ENCODE measurements around the gene MVB12B. TPM values are rescaled to one million over a fixed set of nuclear protein-coding genes. Genes with fewer than 3 reads are reported as not detected.

The MVB12B gene
- total and polyA plus RNA-seq, 2 of the 4 experiments (the other 2 are of a cell fraction), result 2.0 to 4.0 TPM

DNA sequence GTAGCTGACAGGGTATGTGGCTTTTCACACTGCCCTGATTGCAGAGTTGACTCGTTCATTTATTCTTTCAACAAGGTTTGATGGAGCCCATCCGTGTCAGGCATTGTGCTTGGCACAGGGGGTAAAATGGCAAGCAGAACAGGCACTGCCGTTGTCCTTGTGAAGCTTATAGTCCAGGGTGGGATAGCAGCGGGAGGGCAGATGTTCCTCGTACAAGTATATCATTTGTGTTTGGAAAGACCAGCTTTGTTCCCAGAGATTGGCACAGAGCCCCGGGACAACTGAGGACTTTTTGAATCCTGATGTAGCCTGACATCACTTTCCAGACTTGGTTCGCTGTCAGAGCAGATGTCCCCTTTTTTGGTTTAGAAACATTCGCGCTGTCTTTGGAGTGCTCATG, 50.9 kb downstream of the MVB12B start:
- Histone ChIP-seq H3K18ac (ENCODE audit: low read depth, low read length) (no peak overlapping the region), H3K36me3 (ENCODE audit: control insufficient read depth, insufficient read depth, low read length) (no peaks in the 10 kb centered on the region), H3K27ac (ENCODE audit: insufficient read depth, low read length) (no peak overlapping the region), H3K9me3 (ENCODE audit: control insufficient read depth, insufficient read depth, low read length) (no peaks in the 10 kb centered on the region), H3K14ac (replicated peaks; ENCODE audit: low read depth, low read length) (no peak overlapping the region), H4K91ac (ENCODE audit: insufficient read depth, low read depth, low read length) (no peak overlapping the region), H2BK15ac (ENCODE audit: low read depth, low read length) (no peak overlapping the region), H3K56ac (ENCODE audit: extremely low read depth, insufficient read depth, low read length) (no peak overlapping the region), H2BK5ac (ENCODE audit: low read depth, low read length, poor library complexity, severe bottlenecking) (no peak overlapping the region), H3K4ac (ENCODE audit: low read depth, low read length) (no peak overlapping the region), H4K5ac (ENCODE audit: low read depth, low read length) (no peak overlapping the region), H3K23ac (ENCODE audit: low read depth, low read length) (no peak overlapping the region), H3K4me3 (ENCODE audit: insufficient read depth, low read depth, low read length) (no peak overlapping the region), H3K79me1 (ENCODE audit: low read depth in 1 of 2, low read length in 2 of 2) (0 out of 4 replicates have a peak, but pooled peaks cover 0 to 11% of the 10 kb centered on the region in 2 experiments), H4K20me1 (ENCODE audit: insufficient read depth, low read length) (no peaks in the 10 kb centered on the region), H2BK20ac (ENCODE audit: low read depth, low read length) (no peak overlapping the region), H3K4me2 (ENCODE audit: low read depth, low read length) (no peak overlapping the region), H4K8ac (ENCODE audit: low read depth in 2 of 2, low read length in 2 of 2) (no peak overlapping the region), H2AK9ac (replicated peaks; ENCODE audit: low read depth, low read length, poor library complexity) (no peak overlapping the region), H3K4me1 (ENCODE audit: control insufficient read depth, insufficient read depth, low read length) (peaks cover 13% of the 10 kb centered on the region), H2AK5ac (ENCODE audit: low read depth, low read length) (no peak overlapping the region), H2AFZ (replicated peaks; ENCODE audit: low read length, poor library complexity) (no peak overlapping the region), H3K9ac (ENCODE audit: low read depth, low read length) (no peak overlapping the region), H2BK120ac (ENCODE audit: low read depth, low read length) (no peak overlapping the region), H3K27me3 (ENCODE audit: control insufficient read depth, insufficient read depth, low read length) (no peaks in the 10 kb centered on the region), H3K9me1 (ENCODE audit: insufficient read depth, low read length) (peaks cover 5% of the 10 kb centered on the region; the same call in 1 of the 2 replicates)
- ATAC-seq (ENCODE audit: low read depth) (no peak), DNase-seq (no peak)
- dilution Hi-C loops (cut with HindIII; ENCODE audit: low sequenced_read_pairs, unreplicated experiment), result no loop called here
- ChIA-PET POLR2A (ENCODE audit: unreplicated experiment) (no interaction called here), CTCF (no interaction called here)
- TF ChIP-seq POLR2A (IDR thresholded peaks at IDR 0.05; ENCODE audit: low read depth, low read length) (no peak), MAZ (IDR thresholded peaks at IDR 0.05; ENCODE audit: borderline replicate concordance, low read depth, low read length) (no peak), CHD1 (IDR thresholded peaks at IDR 0.05; ENCODE audit: low read depth, low read length) (no peak), RCOR1 (IDR thresholded peaks at IDR 0.05; ENCODE audit: insufficient replicate concordance, low read length) (no peak), BHLHE40 (IDR thresholded peaks at IDR 0.05; ENCODE audit: low read depth, low read length) (no peak), MAFK (IDR thresholded peaks at IDR 0.05; ENCODE audit: low read depth, low read length) (no peak), FOS (IDR thresholded peaks at IDR 0.05; ENCODE audit: low read depth, low read length) (no peak), RFX5 (IDR thresholded peaks at IDR 0.05; ENCODE audit: low read depth, low read length) (no peak), CEBPB (IDR thresholded peaks at IDR 0.05; ENCODE audit: low read depth, low read length) (no peak), NFE2L2 (IDR thresholded peaks at IDR 0.05; ENCODE audit: low read depth, low read length) (no peak), MXI1 (IDR thresholded peaks at IDR 0.05; ENCODE audit: borderline replicate concordance, low read depth, low read length) (no peak), SMC3 (IDR thresholded peaks at IDR 0.05; ENCODE audit: low read depth, low read length) (no peak), RAD21 (IDR thresholded peaks at IDR 0.05; ENCODE audit: low read length) (no peak)
- TF ChIP-seq, protein P1, sequence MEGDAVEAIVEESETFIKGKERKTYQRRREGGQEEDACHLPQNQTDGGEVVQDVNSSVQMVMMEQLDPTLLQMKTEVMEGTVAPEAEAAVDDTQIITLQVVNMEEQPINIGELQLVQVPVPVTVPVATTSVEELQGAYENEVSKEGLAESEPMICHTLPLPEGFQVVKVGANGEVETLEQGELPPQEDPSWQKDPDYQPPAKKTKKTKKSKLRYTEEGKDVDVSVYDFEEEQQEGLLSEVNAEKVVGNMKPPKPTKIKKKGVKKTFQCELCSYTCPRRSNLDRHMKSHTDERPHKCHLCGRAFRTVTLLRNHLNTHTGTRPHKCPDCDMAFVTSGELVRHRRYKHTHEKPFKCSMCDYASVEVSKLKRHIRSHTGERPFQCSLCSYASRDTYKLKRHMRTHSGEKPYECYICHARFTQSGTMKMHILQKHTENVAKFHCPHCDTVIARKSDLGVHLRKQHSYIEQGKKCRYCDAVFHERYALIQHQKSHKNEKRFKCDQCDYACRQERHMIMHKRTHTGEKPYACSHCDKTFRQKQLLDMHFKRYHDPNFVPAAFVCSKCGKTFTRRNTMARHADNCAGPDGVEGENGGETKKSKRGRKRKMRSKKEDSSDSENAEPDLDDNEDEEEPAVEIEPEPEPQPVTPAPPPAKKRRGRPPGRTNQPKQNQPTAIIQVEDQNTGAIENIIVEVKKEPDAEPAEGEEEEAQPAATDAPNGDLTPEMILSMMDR (conservative IDR thresholded peaks at IDR 0.05; ENCODE audit: low read depth, low read length), result no peak
- TF ChIP-seq, protein P2, sequence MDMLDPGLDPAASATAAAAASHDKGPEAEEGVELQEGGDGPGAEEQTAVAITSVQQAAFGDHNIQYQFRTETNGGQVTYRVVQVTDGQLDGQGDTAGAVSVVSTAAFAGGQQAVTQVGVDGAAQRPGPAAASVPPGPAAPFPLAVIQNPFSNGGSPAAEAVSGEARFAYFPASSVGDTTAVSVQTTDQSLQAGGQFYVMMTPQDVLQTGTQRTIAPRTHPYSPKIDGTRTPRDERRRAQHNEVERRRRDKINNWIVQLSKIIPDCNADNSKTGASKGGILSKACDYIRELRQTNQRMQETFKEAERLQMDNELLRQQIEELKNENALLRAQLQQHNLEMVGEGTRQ (IDR thresholded peaks at IDR 0.05; ENCODE audit: low read depth, low read length), result no peak
- TF ChIP-seq, protein P3, sequence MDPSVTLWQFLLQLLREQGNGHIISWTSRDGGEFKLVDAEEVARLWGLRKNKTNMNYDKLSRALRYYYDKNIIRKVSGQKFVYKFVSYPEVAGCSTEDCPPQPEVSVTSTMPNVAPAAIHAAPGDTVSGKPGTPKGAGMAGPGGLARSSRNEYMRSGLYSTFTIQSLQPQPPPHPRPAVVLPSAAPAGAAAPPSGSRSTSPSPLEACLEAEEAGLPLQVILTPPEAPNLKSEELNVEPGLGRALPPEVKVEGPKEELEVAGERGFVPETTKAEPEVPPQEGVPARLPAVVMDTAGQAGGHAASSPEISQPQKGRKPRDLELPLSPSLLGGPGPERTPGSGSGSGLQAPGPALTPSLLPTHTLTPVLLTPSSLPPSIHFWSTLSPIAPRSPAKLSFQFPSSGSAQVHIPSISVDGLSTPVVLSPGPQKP (IDR thresholded peaks at IDR 0.05; ENCODE audit: borderline replicate concordance, low read depth, low read length), result no peak
- intact Hi-C loops (cut with micrococcal nuclease), result loop anchor here (2.0 kb wide), 1 partner anchor 43 kb away; no protein-coding TSS in a partner anchor
- BruUV-seq (replicated peaks), result no TSS peak
- in situ Hi-C loops (cut with MboI; ENCODE audit: low sequenced_read_pairs), result no loop called here
- 62% methylated on average over 6 of the region's 9 CpGs; no CpG with 5 or more reads in 1 of the 2 experiments for WGBS, 2 experiments (ENCODE audit: extremely low coverage in 2 of 2, insufficient read length in 1 of 2)
